COR-L47 (cell line): ENCODE data around the gene GP1BB.

Experiments
- DNase-seq: peaks from one replicate; lab custom pipeline; 2025; lab: John Stamatoyannopoulos, UW

GP1BB gene

DNA sequence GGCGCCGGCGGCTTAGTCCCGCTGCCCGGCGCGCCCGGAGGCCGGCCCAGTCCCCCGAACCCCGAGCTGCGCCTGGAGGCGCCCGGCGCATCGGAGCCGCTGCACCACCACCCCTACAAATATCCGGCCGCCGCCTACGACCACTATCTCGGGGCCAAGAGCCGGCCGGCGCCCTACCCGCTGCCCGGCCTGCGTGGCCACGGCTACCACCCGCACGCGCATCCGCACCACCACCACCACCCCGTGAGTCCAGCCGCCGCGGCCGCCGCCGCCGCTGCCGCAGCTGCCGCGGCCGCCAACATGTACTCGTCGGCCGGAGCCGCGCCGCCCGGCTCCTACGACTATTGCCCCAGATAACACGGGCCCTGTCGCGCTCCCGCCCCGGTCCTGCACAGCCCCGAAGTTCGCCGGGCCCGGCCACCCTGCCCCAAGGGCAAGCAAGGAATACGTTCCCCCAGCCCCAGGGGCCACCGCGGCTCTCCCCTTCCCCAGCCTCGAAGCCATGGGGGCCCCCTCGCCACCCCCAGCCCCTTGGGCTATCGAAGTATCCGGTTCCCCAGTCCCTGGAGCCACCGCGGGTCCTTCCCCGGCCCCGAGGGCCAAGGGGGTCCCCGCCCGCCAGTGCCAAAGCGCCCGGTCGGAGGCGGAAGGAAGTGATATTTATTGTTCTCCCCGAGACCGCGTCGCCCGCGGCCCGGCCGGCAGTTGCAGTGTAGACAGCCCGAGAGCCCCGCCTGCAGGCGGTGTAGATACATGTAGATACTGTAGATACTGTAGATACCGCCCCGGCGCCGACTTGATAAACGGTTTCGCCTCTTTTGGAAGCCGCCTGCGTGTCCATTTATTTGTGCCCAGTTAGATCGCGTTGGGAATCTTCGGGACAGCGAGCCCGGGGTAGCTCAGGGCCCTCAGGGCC lies 43.4 kb downstream of the GP1BB start:
- DNase-seq = no peak

GRCh38 chr22:19767427-19768341 lies 44.3 kb downstream of the GP1BB start:
- DNase-seq = no peak

DNA sequence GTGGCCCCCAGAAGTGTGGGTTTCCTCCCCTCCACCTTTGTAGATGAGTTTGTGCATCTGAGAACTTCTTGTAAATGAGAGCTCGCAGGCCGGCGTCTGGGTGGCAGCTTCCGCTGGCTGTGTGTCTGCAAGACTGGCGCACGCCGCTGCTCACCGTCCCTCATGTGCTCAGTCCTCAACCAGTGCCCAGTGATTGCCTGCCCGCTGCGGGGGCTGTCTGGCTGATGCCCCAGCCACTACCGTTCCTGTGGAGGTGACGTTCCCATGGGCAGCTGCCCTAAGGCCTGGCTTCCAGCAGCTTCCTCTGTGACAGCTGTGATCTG lies 46.0 kb downstream of the GP1BB start:
- no peak for DNase-seq

GRCh38 chr22:19770349-19771220 lies 47.2 kb downstream of the GP1BB start:
- no peak for DNase-seq

DNA sequence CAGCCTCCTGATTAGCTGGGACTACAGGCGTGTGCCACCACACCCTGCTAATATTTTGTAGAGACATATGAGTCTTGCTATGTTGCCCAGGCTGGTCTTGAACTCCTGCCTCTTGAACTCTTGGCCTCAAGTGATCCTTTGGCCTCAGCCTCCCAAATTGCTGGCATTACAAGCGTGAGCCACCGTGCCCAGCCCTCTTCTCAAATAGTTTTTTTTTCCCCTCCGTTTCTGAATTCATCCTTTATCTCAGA lies 49.0 kb downstream of the GP1BB start:
- DNase-seq = no peak

- no peak for DNase-seq
Observed at GRCh38 chr22:19772673-19773469, 49.5 kb downstream of the GP1BB start.

GRCh38 chr22:19773470-19774040 lies 50.2 kb downstream of the GP1BB start:
- no peak for DNase-seq
